DND-41 (cell line): Measurements from ENCODE around the gene C8B.

Source experiments
- ATAC-seq: fragments of 200-7000 bp; cut with Tn5 transposase; 3 replicates; pipeline ENCODE4 v1.9.1; 2021; ENCODE audit warnings: low read depth; ENCODE audit not compliant: insufficient read depth
- DNase-seq: peaks from one replicate; pipeline ENCODE4 v3.0.0-alpha.2; 2020
- H2AFZ ChIP-seq: 2 replicates; pipeline ENCODE4 v1.6.0; 2012; ENCODE audit warnings: low read depth, low read length
- H3K27ac ChIP-seq: 2 replicates; pipeline ENCODE4 v1.5.1; 2012; ENCODE audit warnings: low read length, inconsistent platforms
- H3K27me3 ChIP-seq: fragments of 200-600 bp; sonication (generic); 2 replicates; pipeline ENCODE4 v1.6.0; 2012; ENCODE audit warnings: low read length, mild to moderate bottlenecking, inconsistent platforms; ENCODE audit not compliant: insufficient read depth, poor library complexity
- H3K36me3 ChIP-seq: 2 replicates; pipeline ENCODE4 v1.5.1; 2012; ENCODE audit warnings: low read length, inconsistent platforms; ENCODE audit not compliant: insufficient read depth
- H3K4me1 ChIP-seq: 2 replicates; pipeline ENCODE4 v1.5.1; 2012; ENCODE audit warnings: mild to moderate bottlenecking, low read length; ENCODE audit not compliant: insufficient read depth
- H3K4me2 ChIP-seq: 2 replicates; pipeline ENCODE4 v1.6.0; 2012; ENCODE audit warnings: mild to moderate bottlenecking, moderate library complexity, low read length, inconsistent platforms; ENCODE audit not compliant: insufficient read depth
- H3K4me3 ChIP-seq, 2 experiments: fragments of 200-600 bp in 1 of 2; shearing (Covaris generic) in 1 of 2; 2 replicates each; pipeline ENCODE4 v1.5.1; 2012 to 2016; ENCODE audit warnings: inconsistent platforms in 2 of 2, low read length in 2 of 2, mild to moderate bottlenecking in 2 of 2, low read depth in 1 of 2, moderate library complexity in 1 of 2
- H3K79me2 ChIP-seq: 2 replicates; pipeline ENCODE4 v1.6.0; 2012; ENCODE audit warnings: low read length, inconsistent platforms; ENCODE audit not compliant: insufficient read depth
- H3K9ac ChIP-seq: 2 replicates; pipeline ENCODE4 v1.6.0; 2012; ENCODE audit warnings: low read depth, mild to moderate bottlenecking, inconsistent platforms, low read length, moderate library complexity
- H3K9me3 ChIP-seq: 2 replicates; pipeline ENCODE4 v1.5.1; 2012; ENCODE audit warnings: low read length, moderate library complexity, mild to moderate bottlenecking, inconsistent platforms; ENCODE audit not compliant: insufficient read depth, severe bottlenecking
- H4K20me1 ChIP-seq: 2 replicates; pipeline ENCODE4 v1.6.0; 2012; ENCODE audit warnings: low read length; ENCODE audit not compliant: insufficient read depth
- EZH2 ChIP-seq: IDR thresholded peaks from 3 replicates; pipeline ENCODE4 v1.6.1; 2012; ENCODE audit warnings: borderline replicate concordance, low read depth, mild to moderate bottlenecking, moderate library complexity, low read length, inconsistent platforms; ENCODE audit not compliant: severe bottlenecking
- TF ChIP-seq, protein P1 (sequence below): IDR thresholded peaks from 2 replicates; pipeline ENCODE4 v1.5.1; 2012; ENCODE audit warnings: borderline replicate concordance, low read length, moderate library complexity, mild to moderate bottlenecking; ENCODE audit not compliant: poor library complexity, severe bottlenecking; ENCODE audit errors: extremely low read depth

Gene C8B

DNA sequence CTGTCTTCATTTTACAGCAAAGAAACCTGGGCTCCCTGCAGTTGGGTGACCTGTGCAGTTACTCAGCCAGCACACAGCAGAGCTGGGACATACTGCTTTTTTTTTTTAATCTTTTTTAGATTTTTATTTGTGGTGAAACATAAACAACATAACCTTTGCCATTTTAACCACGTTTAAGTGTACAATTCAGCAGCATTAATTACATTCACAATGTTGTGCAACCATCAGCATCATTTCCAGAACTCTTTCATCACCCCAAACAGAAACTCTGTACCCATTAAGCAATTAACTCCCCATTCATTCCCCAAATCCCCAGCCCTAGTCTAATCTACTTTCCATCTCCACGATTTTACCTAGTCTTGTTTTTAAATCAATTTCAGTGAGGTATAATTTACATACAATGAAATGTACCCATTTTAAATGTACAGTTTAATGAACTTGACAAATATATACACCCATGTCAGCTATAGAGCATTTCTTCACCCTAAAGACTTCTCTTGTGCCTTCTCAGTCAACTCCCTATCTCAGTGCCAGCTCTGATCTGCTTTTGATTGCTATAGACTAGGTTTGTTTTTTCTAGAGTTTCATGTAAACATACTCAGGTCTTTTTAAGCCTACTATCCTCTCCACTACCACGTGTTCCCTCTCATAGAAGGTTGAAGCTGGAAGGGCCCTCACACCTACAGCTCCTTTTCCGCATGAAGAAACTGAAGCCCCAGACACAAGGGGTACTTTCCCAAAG is 37.8 kb upstream of the C8B start:
- no peak overlapping the region for H3K4me2 ChIP-seq
- no peaks in the 10 kb centered on the region for H3K36me3 ChIP-seq
- H3K27me3 ChIP-seq = no peaks in the 10 kb centered on the region
- H3K9ac ChIP-seq = no peak overlapping the region
- ATAC-seq (no peak), DNase-seq (no peak)
- H3K4me1 ChIP-seq = no peaks in the 10 kb centered on the region
- no peak for TF ChIP-seq EZH2
- TF ChIP-seq, protein P1, sequence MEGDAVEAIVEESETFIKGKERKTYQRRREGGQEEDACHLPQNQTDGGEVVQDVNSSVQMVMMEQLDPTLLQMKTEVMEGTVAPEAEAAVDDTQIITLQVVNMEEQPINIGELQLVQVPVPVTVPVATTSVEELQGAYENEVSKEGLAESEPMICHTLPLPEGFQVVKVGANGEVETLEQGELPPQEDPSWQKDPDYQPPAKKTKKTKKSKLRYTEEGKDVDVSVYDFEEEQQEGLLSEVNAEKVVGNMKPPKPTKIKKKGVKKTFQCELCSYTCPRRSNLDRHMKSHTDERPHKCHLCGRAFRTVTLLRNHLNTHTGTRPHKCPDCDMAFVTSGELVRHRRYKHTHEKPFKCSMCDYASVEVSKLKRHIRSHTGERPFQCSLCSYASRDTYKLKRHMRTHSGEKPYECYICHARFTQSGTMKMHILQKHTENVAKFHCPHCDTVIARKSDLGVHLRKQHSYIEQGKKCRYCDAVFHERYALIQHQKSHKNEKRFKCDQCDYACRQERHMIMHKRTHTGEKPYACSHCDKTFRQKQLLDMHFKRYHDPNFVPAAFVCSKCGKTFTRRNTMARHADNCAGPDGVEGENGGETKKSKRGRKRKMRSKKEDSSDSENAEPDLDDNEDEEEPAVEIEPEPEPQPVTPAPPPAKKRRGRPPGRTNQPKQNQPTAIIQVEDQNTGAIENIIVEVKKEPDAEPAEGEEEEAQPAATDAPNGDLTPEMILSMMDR = no peak
- no peaks in the 10 kb centered on the region for H3K9me3 ChIP-seq
- no peak overlapping the region for H2AFZ ChIP-seq
- H3K27ac ChIP-seq = no peak overlapping the region
- H3K79me2 ChIP-seq = no peaks in the 10 kb centered on the region
- no peak overlapping the region for H3K4me3 ChIP-seq
- no peaks in the 10 kb centered on the region for H4K20me1 ChIP-seq

DNA sequence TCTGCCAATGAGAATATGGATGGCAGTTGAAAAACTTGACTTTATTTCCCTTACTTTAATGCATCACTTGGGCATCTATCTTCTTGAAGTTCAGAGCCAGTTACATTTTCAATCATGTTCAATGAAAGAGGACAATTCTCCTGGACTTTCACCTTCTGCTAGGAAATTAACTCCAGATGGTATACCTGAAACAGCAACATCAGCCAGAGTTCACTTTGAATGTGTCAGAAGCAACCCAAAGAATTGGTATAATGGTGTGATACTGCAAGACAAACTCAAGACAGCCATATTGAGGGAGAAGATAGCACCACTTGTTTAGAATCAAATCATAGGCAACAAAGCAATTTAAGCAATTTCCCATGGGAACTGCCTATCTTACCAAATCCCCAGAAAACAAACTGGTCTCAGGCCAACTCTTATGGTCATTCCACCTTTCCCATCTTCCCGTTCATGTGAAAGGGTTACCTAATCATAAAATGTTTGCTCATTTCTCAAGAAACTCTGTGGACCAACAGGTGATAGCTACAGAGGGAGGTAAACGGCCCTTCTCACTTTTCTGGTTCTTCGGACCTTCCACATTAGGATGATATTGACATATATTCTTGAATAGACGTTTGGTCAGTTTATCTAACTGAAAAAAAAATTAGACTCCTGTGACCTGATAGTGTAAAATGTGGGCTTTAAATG is 29.7 kb upstream of the C8B start:
- Histone ChIP-seq H2AFZ (no peak overlapping the region), H4K20me1 (no peaks in the 10 kb centered on the region), H3K9ac (no peak overlapping the region), H3K4me1 (no peaks in the 10 kb centered on the region), H3K79me2 (no peaks in the 10 kb centered on the region), H3K27me3 (no peaks in the 10 kb centered on the region), H3K4me3 (no peak overlapping the region), H3K4me2 (no peak overlapping the region), H3K36me3 (no peaks in the 10 kb centered on the region), H3K9me3 (no peaks in the 10 kb centered on the region), H3K27ac (no peak overlapping the region)
- TF ChIP-seq EZH2 = no peak
- TF ChIP-seq, protein P1 = no peak
- no peak for ATAC-seq
- DNase-seq = no peak

DNA sequence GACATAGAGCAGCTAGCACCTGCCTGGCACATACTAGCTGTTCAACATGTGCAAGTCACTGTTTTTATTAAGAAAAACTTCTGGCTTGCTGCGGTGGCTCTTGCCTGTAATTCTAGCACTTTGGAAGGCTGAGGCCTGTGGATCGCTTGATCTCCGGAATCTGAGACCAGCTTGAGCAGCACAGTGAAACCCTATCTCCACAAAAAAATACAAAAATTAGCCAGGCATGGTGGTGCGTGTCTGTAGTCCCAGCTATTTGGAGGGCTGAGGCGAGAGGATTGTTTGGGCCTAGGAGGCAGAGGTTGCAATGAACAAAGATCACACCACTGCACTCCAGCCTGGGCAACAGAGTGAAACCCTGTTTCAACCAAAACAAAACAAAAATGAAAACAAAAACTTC is 27.7 kb upstream of the C8B start:
- Histone ChIP-seq H3K27me3 (no peaks in the 10 kb centered on the region), H3K9me3 (no peaks in the 10 kb centered on the region), H3K27ac (no peak overlapping the region), H3K9ac (no peak overlapping the region), H3K36me3 (no peaks in the 10 kb centered on the region), H4K20me1 (no peaks in the 10 kb centered on the region), H3K4me2 (no peak overlapping the region), H2AFZ (no peak overlapping the region), H3K79me2 (no peaks in the 10 kb centered on the region), H3K4me3 (no peak overlapping the region), H3K4me1 (no peaks in the 10 kb centered on the region)
- no peak for ATAC-seq
- TF ChIP-seq, protein P1 = no peak
- TF ChIP-seq EZH2 = no peak
- DNase-seq = no peak
